HepG2 (cell line): ENCODE results near the gene CARS2. TPM values are rescaled to one million over a fixed set of nuclear protein-coding genes. Genes with fewer than 3 reads are reported as not detected.
A peak's percentile ranks its signal among the peaks of the same experiment; 100 is the strongest.

ENCODE experiments used
- ATF1 ChIP-seq: IDR thresholded peaks from 2 replicates; pipeline ENCODE4 v1.6.1; 2016; ENCODE audit warnings: mild to moderate bottlenecking, control low read depth
- CREB1 ChIP-seq, 2 experiments: fragments of 450-650 bp in 1 of 2; IDR thresholded peaks; 2 replicates each; pipeline ENCODE4 v1.6.1; 2016 to 2017; ENCODE audit warnings: control low read depth in 1 of 2, mild to moderate bottlenecking in 1 of 2, missing compliant biosample characterization in 1 of 2, missing genetic modification characterization in 1 of 2
- NCOR1 ChIP-seq: fragments of 200-600 bp; sonication (generic); IDR thresholded peaks from 2 replicates; pipeline ENCODE4 v1.7.0; 2017; ENCODE audit warnings: antibody characterized with exemption, low read length, borderline replicate concordance
- PHF21A ChIP-seq: sonication (generic); formaldehyde crosslinking; IDR thresholded peaks from 2 replicates; pipeline ENCODE4 v1.5.0; 2020; ENCODE audit warnings: mild to moderate bottlenecking, missing genetic modification reagents
- SMARCE1 ChIP-seq: fragments of 450-650 bp; IDR thresholded peaks from 2 replicates; pipeline ENCODE4 v1.6.1; 2017; ENCODE audit warnings: borderline replicate concordance
- THAP11 ChIP-seq: IDR thresholded peaks from 2 replicates; pipeline ENCODE4 v1.6.1; 2016; ENCODE audit warnings: missing biosample characterization, missing genetic modification reagents
- ZNF235 ChIP-seq: sonication (generic); formaldehyde crosslinking; IDR thresholded peaks from 2 replicates; pipeline ENCODE4 v1.8.1; 2023; ENCODE audit warnings: mild to moderate bottlenecking, missing genetic modification reagents, borderline replicate concordance
- ZNF296 ChIP-seq: sonication (generic); formaldehyde crosslinking; conservative IDR thresholded peaks from 2 replicates; pipeline ENCODE4 v1.5.0; 2020; ENCODE audit warnings: mild to moderate bottlenecking, missing genetic modification reagents
- ZNF44 ChIP-seq: sonication (generic); formaldehyde crosslinking; IDR thresholded peaks from 2 replicates; pipeline ENCODE4 v1.5.1; 2020; ENCODE audit warnings: mild to moderate bottlenecking, missing genetic modification reagents
- ZNF878 ChIP-seq: sonication (generic); formaldehyde crosslinking; IDR thresholded peaks from 2 replicates; pipeline ENCODE4 v1.8.1; 2023; ENCODE audit warnings: mild to moderate bottlenecking, missing genetic modification reagents, moderate library complexity
- polyA plus RNA-seq, 8 experiments: library from polyadenylated mRNA; depleted of rRNA in 3 of 8; stranded (reverse) in 7 of 8; unstranded in 1 of 8; fragments of >200 nt; fragmentation: Illumina TruSeq in 4 of 8; extraction: Trizol in 4 of 8; gene quantifications; 2 replicates each; pipeline versions ENCODE4 v1.2.1 to v1.2.3, GENCODE V29; 2011 to 2016; ENCODE audit warnings: low read depth in 4 of 8, missing spikeins in 1 of 8, mixed read lengths in 1 of 8; ENCODE audit not compliant: insufficient read depth in 1 of 8
- total RNA-seq, 5 experiments: library from RNA; depleted of rRNA; stranded (reverse); fragments of >200 nt; fragmentation: Illumina TruSeq; extraction: Trizol; gene quantifications; 2 replicates each; pipeline ENCODE4 v1.2.3, GENCODE V29; 2016; ENCODE audit warnings: low read depth in 1 of 5
- TF ChIP-seq, protein P1 (sequence below): IDR thresholded peaks from 2 replicates; pipeline ENCODE4 v1.6.1; 2016; ENCODE audit warnings: low read depth, missing genetic modification reagents, missing compliant biosample characterization
- TF ChIP-seq, protein P2 (sequence below): sonication (generic); formaldehyde crosslinking; IDR thresholded peaks from 2 replicates; pipeline ENCODE4 v1.8.1; 2023; ENCODE audit warnings: missing genetic modification reagents, inconsistent platforms, borderline replicate concordance
- TF ChIP-seq, protein P3 (sequence below): sonication (generic); formaldehyde crosslinking; IDR thresholded peaks from 2 replicates; pipeline ENCODE4 v1.4.0; 2020; ENCODE audit warnings: missing genetic modification reagents, borderline replicate concordance
- TF ChIP-seq, protein P4 (sequence below): IDR thresholded peaks from 2 replicates; pipeline ENCODE4 v1.6.1; 2016; ENCODE audit warnings: low read depth, control low read depth
- TF ChIP-seq, protein P5 (sequence below): sonication (generic); formaldehyde crosslinking; IDR thresholded peaks from 2 replicates; pipeline ENCODE4 v1.5.0; 2020; ENCODE audit warnings: mild to moderate bottlenecking, missing genetic modification reagents, moderate library complexity

The CARS2 gene
- total and polyA plus RNA-seq, 2 of the 13 experiments (the other 11 are each of a cell fraction or from before 2014, with no cell fraction given): 41.1 to 59.3 TPM

DNA sequence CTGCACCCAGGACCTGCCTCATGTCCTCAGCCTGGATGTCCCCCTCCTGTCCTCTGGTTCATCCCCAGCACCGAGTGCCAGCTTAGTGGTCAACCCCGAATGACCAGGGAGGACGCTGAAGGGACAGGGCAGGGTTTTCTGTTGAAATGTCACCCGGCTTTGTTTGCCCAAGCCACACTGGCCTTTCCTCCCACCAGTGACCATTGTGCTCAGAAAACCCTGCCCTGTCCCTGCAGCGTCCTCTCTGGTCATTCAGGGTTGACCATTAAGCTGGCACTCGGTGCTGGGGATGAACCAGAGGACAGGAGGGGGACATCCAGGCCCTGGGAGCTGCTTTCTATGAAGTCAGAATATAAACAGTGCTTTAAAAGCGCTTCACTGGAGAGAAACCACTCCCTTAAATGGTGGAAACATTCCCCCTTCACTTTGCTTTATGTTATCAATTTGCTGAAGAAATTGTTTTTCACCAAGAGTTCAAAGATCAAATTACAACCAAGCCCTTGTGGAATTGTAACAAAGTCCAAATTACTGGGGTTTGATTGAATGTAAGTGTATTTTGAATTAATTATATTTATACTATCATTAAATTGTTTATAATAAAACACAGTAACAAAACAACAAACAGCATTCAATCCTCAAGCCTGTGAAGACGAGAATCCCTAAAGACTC, 21.4 kb downstream of the CARS2 start (continued):
- TF ChIP-seq, protein P1, sequence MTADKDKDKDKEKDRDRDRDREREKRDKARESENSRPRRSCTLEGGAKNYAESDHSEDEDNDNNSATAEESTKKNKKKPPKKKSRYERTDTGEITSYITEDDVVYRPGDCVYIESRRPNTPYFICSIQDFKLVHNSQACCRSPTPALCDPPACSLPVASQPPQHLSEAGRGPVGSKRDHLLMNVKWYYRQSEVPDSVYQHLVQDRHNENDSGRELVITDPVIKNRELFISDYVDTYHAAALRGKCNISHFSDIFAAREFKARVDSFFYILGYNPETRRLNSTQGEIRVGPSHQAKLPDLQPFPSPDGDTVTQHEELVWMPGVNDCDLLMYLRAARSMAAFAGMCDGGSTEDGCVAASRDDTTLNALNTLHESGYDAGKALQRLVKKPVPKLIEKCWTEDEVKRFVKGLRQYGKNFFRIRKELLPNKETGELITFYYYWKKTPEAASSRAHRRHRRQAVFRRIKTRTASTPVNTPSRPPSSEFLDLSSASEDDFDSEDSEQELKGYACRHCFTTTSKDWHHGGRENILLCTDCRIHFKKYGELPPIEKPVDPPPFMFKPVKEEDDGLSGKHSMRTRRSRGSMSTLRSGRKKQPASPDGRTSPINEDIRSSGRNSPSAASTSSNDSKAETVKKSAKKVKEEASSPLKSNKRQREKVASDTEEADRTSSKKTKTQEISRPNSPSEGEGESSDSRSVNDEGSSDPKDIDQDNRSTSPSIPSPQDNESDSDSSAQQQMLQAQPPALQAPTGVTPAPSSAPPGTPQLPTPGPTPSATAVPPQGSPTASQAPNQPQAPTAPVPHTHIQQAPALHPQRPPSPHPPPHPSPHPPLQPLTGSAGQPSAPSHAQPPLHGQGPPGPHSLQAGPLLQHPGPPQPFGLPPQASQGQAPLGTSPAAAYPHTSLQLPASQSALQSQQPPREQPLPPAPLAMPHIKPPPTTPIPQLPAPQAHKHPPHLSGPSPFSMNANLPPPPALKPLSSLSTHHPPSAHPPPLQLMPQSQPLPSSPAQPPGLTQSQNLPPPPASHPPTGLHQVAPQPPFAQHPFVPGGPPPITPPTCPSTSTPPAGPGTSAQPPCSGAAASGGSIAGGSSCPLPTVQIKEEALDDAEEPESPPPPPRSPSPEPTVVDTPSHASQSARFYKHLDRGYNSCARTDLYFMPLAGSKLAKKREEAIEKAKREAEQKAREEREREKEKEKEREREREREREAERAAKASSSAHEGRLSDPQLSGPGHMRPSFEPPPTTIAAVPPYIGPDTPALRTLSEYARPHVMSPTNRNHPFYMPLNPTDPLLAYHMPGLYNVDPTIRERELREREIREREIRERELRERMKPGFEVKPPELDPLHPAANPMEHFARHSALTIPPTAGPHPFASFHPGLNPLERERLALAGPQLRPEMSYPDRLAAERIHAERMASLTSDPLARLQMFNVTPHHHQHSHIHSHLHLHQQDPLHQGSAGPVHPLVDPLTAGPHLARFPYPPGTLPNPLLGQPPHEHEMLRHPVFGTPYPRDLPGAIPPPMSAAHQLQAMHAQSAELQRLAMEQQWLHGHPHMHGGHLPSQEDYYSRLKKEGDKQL (CRISPR knock-in tag): no peak
- peak; percentile 95 for TF ChIP-seq ZNF296 (CRISPR knock-in tag)
- peak; percentile 65 for TF ChIP-seq NCOR1
- TF ChIP-seq, protein P2, sequence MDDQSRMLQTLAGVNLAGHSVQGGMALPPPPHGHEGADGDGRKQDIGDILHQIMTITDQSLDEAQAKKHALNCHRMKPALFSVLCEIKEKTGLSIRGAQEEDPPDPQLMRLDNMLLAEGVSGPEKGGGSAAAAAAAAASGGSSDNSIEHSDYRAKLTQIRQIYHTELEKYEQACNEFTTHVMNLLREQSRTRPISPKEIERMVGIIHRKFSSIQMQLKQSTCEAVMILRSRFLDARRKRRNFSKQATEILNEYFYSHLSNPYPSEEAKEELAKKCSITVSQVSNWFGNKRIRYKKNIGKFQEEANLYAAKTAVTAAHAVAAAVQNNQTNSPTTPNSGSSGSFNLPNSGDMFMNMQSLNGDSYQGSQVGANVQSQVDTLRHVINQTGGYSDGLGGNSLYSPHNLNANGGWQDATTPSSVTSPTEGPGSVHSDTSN (CRISPR knock-in tag): no peak
- TF ChIP-seq PHF21A (CRISPR knock-in tag): peak; percentile 22
- TF ChIP-seq CREB1 (IDR thresholded peaks at IDR 0.05): no peak
- no peak for TF ChIP-seq CREB1 (CRISPR knock-in tag; IDR thresholded peaks at IDR 0.05)
- TF ChIP-seq, protein P3, sequence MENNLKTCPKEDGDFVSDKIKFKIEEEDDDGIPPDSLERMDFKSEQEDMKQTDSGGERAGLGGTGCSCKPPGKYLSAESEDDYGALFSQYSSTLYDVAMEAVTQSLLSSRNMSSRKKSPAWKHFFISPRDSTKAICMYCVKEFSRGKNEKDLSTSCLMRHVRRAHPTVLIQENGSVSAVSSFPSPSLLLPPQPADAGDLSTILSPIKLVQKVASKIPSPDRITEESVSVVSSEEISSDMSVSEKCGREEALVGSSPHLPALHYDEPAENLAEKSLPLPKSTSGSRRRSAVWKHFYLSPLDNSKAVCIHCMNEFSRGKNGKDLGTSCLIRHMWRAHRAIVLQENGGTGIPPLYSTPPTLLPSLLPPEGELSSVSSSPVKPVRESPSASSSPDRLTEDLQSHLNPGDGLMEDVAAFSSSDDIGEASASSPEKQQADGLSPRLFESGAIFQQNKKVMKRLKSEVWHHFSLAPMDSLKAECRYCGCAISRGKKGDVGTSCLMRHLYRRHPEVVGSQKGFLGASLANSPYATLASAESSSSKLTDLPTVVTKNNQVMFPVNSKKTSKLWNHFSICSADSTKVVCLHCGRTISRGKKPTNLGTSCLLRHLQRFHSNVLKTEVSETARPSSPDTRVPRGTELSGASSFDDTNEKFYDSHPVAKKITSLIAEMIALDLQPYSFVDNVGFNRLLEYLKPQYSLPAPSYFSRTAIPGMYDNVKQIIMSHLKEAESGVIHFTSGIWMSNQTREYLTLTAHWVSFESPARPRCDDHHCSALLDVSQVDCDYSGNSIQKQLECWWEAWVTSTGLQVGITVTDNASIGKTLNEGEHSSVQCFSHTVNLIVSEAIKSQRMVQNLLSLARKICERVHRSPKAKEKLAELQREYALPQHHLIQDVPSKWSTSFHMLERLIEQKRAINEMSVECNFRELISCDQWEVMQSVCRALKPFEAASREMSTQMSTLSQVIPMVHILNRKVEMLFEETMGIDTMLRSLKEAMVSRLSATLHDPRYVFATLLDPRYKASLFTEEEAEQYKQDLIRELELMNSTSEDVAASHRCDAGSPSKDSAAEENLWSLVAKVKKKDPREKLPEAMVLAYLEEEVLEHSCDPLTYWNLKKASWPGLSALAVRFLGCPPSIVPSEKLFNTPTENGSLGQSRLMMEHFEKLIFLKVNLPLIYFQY (CRISPR knock-in tag): no peak
- TF ChIP-seq SMARCE1: no peak
- TF ChIP-seq, protein P4, sequence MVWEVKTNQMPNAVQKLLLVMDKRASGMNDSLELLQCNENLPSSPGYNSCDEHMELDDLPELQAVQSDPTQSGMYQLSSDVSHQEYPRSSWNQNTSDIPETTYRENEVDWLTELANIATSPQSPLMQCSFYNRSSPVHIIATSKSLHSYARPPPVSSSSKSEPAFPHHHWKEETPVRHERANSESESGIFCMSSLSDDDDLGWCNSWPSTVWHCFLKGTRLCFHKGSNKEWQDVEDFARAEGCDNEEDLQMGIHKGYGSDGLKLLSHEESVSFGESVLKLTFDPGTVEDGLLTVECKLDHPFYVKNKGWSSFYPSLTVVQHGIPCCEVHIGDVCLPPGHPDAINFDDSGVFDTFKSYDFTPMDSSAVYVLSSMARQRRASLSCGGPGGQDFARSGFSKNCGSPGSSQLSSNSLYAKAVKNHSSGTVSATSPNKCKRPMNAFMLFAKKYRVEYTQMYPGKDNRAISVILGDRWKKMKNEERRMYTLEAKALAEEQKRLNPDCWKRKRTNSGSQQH: peak; percentile 54; the same call in 1 of the 2 replicates
- no peak for TF ChIP-seq ZNF44 (CRISPR knock-in tag)
- no peak for TF ChIP-seq ZNF235 (CRISPR knock-in tag)
- no peak for TF ChIP-seq THAP11
- TF ChIP-seq, protein P5, sequence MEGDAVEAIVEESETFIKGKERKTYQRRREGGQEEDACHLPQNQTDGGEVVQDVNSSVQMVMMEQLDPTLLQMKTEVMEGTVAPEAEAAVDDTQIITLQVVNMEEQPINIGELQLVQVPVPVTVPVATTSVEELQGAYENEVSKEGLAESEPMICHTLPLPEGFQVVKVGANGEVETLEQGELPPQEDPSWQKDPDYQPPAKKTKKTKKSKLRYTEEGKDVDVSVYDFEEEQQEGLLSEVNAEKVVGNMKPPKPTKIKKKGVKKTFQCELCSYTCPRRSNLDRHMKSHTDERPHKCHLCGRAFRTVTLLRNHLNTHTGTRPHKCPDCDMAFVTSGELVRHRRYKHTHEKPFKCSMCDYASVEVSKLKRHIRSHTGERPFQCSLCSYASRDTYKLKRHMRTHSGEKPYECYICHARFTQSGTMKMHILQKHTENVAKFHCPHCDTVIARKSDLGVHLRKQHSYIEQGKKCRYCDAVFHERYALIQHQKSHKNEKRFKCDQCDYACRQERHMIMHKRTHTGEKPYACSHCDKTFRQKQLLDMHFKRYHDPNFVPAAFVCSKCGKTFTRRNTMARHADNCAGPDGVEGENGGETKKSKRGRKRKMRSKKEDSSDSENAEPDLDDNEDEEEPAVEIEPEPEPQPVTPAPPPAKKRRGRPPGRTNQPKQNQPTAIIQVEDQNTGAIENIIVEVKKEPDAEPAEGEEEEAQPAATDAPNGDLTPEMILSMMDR (CRISPR knock-in tag): peak; percentile 64
- TF ChIP-seq ZNF878 (CRISPR knock-in tag): no peak
- TF ChIP-seq ATF1: no peak
